GM20000 (cell line): ENCODE measurements around the gene GPR152.

Source experiments
- DNase-seq: peaks from one replicate; pipeline ENCODE4 v3.0.0; 2012; ENCODE audit warnings: low spot score
- CTCF ChIP-seq: IDR thresholded peaks from 2 replicates; pipeline ENCODE4 v1.5.1; 2012; ENCODE audit warnings: mild to moderate bottlenecking, control low read depth; ENCODE audit errors: extremely low read depth, missing control alignments

Gene GPR152

GRCh38 chr11:67455054-67455453 lies 2.5 kb upstream of the GPR152 start, which contains the start of gene CABP4:
Gene CABP4 (plus strand): TSS chr11:67455354. CDS start chr11:67455424, 70 bp downstream.
- no peak for TF ChIP-seq CTCF
- no peak for DNase-seq

GRCh38 chr11:67453816-67454732 lies 1.5 kb upstream of the GPR152 start:
- no peak for TF ChIP-seq CTCF
- no peak for DNase-seq

- DNase-seq, result no peak
- no peak for TF ChIP-seq CTCF
Measured at GRCh38 chr11:67451658-67451976, 912 bp downstream of the GPR152 start.

- TF ChIP-seq CTCF, result no peak
- no peak for DNase-seq
Measured at GRCh38 chr11:67450796-67451657, 1.5 kb downstream of the GPR152 start.

- DNase-seq, result no peak
- TF ChIP-seq CTCF, result no peak
Measured at GRCh38 chr11:67449116-67449844, 3.2 kb downstream of the GPR152 start.

GRCh38 chr11:67448220-67448609 lies 4.3 kb downstream of the GPR152 start:
- no peak for DNase-seq
- no peak for TF ChIP-seq CTCF

GRCh38 chr11:67445515-67445914 lies 7.0 kb downstream of the GPR152 start:
- no peak for TF ChIP-seq CTCF
- no peak for DNase-seq
